Pancreas (tissue), 10 donors: Measurements from ENCODE around the gene PRKCA. TPM values are rescaled to one million over a fixed set of nuclear protein-coding genes. Genes with fewer than 3 reads are reported as not detected.
A peak's percentile ranks its signal among the peaks of the same experiment; 100 is the strongest.

Experiments
- ATAC-seq, 4 donors: fragments of 200-7000 bp; cut with Tn5 transposase; one replicate each; pipeline versions ENCODE4 v1.8.0 to v1.9.1; 2020; ENCODE audit warnings: mild to moderate bottlenecking in 4 of 4, moderate library complexity in 4 of 4
- DNase-seq, 6 donors: peaks; one replicate each; pipeline ENCODE4 v3.0.0-alpha.2; 2020
- FAIRE-seq: peaks from 2 replicates; lab custom pipeline; 2012; peaks lifted over from hg19 to GRCh38; lab: Jason Lieb, UNC
- H3K27ac ChIP-seq, 4 donors: fragments of 200-600 bp; sonication (generic); 1 replicate in 3 of 4; 2 replicates in 1 of 4; pipeline versions ENCODE4 v1.5.0 to v1.8.0; 2020
- H3K27me3 ChIP-seq, 4 donors: fragments of 200-600 bp; one replicate each; pipeline ENCODE4 v1.8.0; 2021
- H3K36me3 ChIP-seq, 3 donors: fragments of 200-600 bp; sonication (generic) in 1 of 3; one replicate each; pipeline versions ENCODE4 v1.5.0 to v1.8.0; 2020 to 2021
- H3K4me1 ChIP-seq, 3 donors: fragments of 200-600 bp; one replicate each; pipeline ENCODE4 v1.8.0; 2021
- H3K4me3 ChIP-seq, 4 donors: fragments of 200-600 bp; sonication (generic) in 2 of 4; one replicate each; pipeline versions ENCODE4 v1.5.0 to v1.8.0; 2020 to 2021
- H3K9me3 ChIP-seq, 4 donors: fragments of 200-600 bp; one replicate each; pipeline ENCODE4 v1.8.0; 2021
- CTCF ChIP-seq, 4 donors: fragments of 200-600 bp; sonication (generic) in 3 of 4; IDR thresholded peaks; one replicate each; pipeline versions ENCODE4 v1.5.0 to v1.8.0; 2021; ENCODE audit warnings: antibody characterized with exemption in 4 of 4
- WGBS, 2 donors: extraction: QIAGEN DNeasy Blood & Tissue Kit; methylation state at CpG; one replicate each; pipeline ENCODE4 v1.1.7; 2013; 5-methylcytosine and 5-hydroxymethylcytosine counted together
- intact Hi-C, 3 donors: fragments of 100-400 bp; cut with DNase I; formaldehyde crosslinking; loops; one replicate each; pipeline versions ENCODE4 v1.11.1 to v1.14.2; 2022
- polyA plus RNA-seq, 2 donors: library from polyadenylated mRNA; stranded (reverse); fragments of 200-250 nt; gene quantifications; one replicate each; pipeline ENCODE4 v1.2.3, GENCODE V29; 2013
- total RNA-seq, 6 donors: library from RNA; stranded (reverse); fragmentation: NEBNext Ultra II Directional in 4 of 6; extraction: Animal tissue kit (Norgen Biotek cat#: 25700) in 4 of 6; gene quantifications; one replicate each; pipeline versions ENCODE4 v1.2.1 to v1.2.4, GENCODE V29; 2021 to 2023
- donor health status: healthy with polysubstance abuse.
- donor health status: DM: no; HTN: no; CAD: no; lungs with moderate emphysema.
- donor health status: DM: no; HTN: no; CAD: no.
- donor health status: control.
- donor health status: control.
- donor health status: Bipolar disorder and iron deficiency.
- donor health status: DM: yes; HTN: yes; CAD: no.
- donor health status: DM: no; HTN: no; CAD: no.
- donor health status: DM: no; HTN: no; CAD: no.
- donor health status: DM: yes; HTN: yes; CAD: no.

The PRKCA gene
- total and polyA plus RNA-seq, 8 donors = 3.5 to 22.3 (median 10.2) TPM

- FAIRE-seq (no peak), DNase-seq (peak in 1 of 6 donors; percentile 25)
- H3K4me1 ChIP-seq = peaks cover 4 to 7% (median 6%) of the 10 kb centered on the region in 3 donors
These were observed 166.1 kb downstream of the PRKCA start for GRCh38 chr17:66468241-66469087.

GRCh38 chr17:66469088-66469442 is 166.7 kb downstream of the PRKCA start:
- Histone ChIP-seq H3K4me1 (peaks cover 4 to 7% (median 6%) of the 10 kb centered on the region in 3 donors), H3K27ac (no peak overlapping the region), H3K9me3 (no peaks in the 10 kb centered on the region), H3K27me3 (no peaks in the 10 kb centered on the region), H3K36me3 (no peaks in the 10 kb centered on the region), H3K4me3 (no peak overlapping the region)
- intact Hi-C loops = no loop called here
- no peak for DNase-seq
- no peak for ATAC-seq
- FAIRE-seq = no peak
- no peak for TF ChIP-seq CTCF (IDR thresholded peaks at IDR 0.05)
- 38 to 46% methylated on average over 3 of the region's 3 CpGs for WGBS, 2 donors

More at GRCh38 chr17:66468241-66469087, 166.1 kb downstream of the PRKCA start:
- Histone ChIP-seq H3K27me3 (no peaks in the 10 kb centered on the region), H3K27ac (no peak overlapping the region), H3K4me3 (no peak overlapping the region), H3K36me3 (no peaks in the 10 kb centered on the region), H3K9me3 (no peaks in the 10 kb centered on the region)
- TF ChIP-seq CTCF (IDR thresholded peaks at IDR 0.05) = no peak
- 58 to 64% methylated on average over 5 of the region's 5 CpGs for WGBS, 2 donors
- intact Hi-C loops = no loop called here
- peak in 3 of 4 donors; percentile 18 to 77 (median 68) for ATAC-seq

GRCh38 chr17:66469461-66469860 is 167.0 kb downstream of the PRKCA start:
- Histone ChIP-seq H3K9me3 (no peaks in the 10 kb centered on the region), H3K4me1 (peaks cover 4 to 7% (median 6%) of the 10 kb centered on the region in 3 donors), H3K36me3 (no peaks in the 10 kb centered on the region), H3K27ac (no peak overlapping the region), H3K27me3 (no peaks in the 10 kb centered on the region), H3K4me3 (no peak overlapping the region)
- no peak for ATAC-seq
- 82 to 90% methylated on average over 1 of the region's 1 CpG for WGBS, 2 donors
- intact Hi-C loops = no loop called here
- FAIRE-seq = no peak
- no peak for TF ChIP-seq CTCF (IDR thresholded peaks at IDR 0.05)
- DNase-seq = no peak

- WGBS, 2 donors = 74 to 77% methylated on average over 4 of the region's 4 CpGs
- Histone ChIP-seq H3K4me1 (peaks cover 4 to 7% (median 6%) of the 10 kb centered on the region in 3 donors), H3K4me3 (no peak overlapping the region), H3K27me3 (no peaks in the 10 kb centered on the region), H3K9me3 (no peaks in the 10 kb centered on the region), H3K36me3 (no peaks in the 10 kb centered on the region), H3K27ac (no peak overlapping the region)
- FAIRE-seq (no peak), ATAC-seq (no peak), DNase-seq (no peak)
- no peak for TF ChIP-seq CTCF (IDR thresholded peaks at IDR 0.05)
- intact Hi-C loops = no loop called here
These were observed 167.5 kb downstream of the PRKCA start for GRCh38 chr17:66469890-66470289.

- H3K4me1 ChIP-seq = peaks cover 4 to 7% (median 6%) of the 10 kb centered on the region in 3 donors
- no peaks in the 10 kb centered on the region for H3K9me3 ChIP-seq
- FAIRE-seq (no peak), ATAC-seq (no peak), DNase-seq (no peak)
- H3K36me3 ChIP-seq = no peaks in the 10 kb centered on the region
- no peak overlapping the region for H3K4me3 ChIP-seq
- intact Hi-C loops = no loop called here
- no peaks in the 10 kb centered on the region for H3K27me3 ChIP-seq
- TF ChIP-seq CTCF (IDR thresholded peaks at IDR 0.05) = no peak
- H3K27ac ChIP-seq = no peak overlapping the region
- 91% methylated on average over 4 of the region's 4 CpGs for WGBS, 2 donors
These were observed 169.7 kb downstream of the PRKCA start for GRCh38 chr17:66472123-66472522.
